ENCODE data around the gene PSMC3IP.

GRCh38 chr17:42617956-42618431, 40.5 kb upstream of the PSMC3IP start:
- no peak for TF ChIP-seq POLR2A (IDR thresholded peaks at IDR 0.05)
- no peak for TF ChIP-seq CTCF (IDR thresholded peaks at IDR 0.05)
